ENCODE measurements around the gene MGP.

MGP gene

DNA sequence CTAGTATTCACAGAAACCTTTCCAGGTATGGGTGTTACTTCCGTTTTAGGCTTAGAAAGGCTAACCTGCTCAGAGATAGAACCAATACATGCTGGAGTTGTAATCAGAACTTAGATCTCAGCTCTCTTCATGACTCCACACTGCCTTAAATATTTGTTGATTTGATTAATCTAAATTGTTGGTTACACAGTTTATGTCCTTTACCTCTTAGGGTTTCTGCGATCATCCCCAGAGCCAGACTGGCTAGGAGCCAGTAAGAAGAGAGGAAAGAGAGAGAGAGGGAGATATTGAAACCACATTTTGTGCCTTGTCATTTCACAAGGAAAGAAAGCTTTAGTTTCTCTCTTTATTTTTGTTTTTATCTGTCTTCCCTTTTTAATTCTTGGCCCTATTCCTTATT is 16.8 kb upstream of the MGP start:
- no peak for DNase-seq

GRCh38 chr12:14901228-14901562 is 15.5 kb upstream of the MGP start:
- DNase-seq: no peak

DNA sequence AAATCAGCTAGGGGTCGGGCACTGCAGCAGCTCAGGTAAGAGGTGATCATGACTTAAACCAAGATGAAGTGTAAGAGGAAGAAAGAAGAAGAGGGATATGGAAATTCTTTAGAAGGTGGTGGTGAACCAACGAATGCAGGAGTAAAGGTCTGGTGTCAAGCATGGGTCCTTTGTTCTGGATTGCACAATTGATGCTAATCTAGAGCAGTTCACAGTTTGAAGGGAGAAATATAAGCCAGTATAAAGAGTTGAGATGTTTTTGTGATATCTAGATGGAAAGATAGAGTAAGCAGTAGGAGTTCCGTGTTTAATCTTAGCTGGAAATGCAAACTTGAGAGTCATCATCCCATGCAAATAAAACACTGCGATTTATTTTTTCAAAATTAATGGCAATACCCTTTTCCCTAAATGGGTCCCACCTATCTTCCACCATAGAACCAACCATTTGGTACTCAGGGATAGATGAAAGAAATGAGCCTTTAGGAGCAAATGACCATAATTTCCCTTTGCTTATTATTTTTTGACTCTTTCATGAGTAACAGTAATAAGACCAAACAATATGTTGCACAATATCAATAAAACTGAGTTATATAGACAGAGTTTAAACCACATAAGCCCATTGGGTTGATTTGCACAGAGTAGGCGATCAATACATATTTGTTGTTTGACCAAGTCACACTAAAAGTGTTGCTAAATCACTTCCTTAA is 15.0 kb upstream of the MGP start:
- DNase-seq: no peak

DNA sequence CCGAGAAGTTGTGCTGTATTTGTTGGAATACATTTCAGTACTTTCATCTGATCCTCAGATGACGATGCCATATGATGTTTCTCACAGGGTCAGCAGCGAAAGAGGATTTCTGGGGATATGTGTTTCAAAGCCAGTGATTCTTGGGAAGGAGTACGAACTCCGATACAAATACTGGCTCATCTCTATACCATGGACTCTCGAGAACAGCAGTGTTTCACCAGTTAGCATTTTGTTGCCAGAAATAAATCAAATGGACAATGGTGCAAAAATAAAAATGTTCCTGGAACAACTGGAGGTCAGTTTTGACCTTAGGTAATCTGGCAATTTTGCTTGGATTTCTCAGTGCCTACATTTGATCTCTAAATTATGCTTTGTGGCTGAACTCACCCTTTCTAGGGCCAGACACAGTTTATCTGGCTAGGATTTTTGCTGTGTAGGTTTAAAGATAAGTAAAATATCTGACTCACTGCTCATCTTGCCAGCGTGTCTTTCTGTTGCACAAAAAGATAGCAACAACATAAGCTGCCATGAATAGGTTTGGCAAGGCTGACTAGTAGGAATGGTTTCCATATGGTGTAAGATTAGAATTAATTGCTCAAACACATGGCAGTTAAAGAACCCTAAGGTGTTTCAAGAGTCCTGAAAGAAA is 11.0 kb upstream of the MGP start:
- DNase-seq: no peak

- no peak for DNase-seq
Observed at GRCh38 chr12:14893506-14894250, 8.0 kb upstream of the MGP start.

DNA sequence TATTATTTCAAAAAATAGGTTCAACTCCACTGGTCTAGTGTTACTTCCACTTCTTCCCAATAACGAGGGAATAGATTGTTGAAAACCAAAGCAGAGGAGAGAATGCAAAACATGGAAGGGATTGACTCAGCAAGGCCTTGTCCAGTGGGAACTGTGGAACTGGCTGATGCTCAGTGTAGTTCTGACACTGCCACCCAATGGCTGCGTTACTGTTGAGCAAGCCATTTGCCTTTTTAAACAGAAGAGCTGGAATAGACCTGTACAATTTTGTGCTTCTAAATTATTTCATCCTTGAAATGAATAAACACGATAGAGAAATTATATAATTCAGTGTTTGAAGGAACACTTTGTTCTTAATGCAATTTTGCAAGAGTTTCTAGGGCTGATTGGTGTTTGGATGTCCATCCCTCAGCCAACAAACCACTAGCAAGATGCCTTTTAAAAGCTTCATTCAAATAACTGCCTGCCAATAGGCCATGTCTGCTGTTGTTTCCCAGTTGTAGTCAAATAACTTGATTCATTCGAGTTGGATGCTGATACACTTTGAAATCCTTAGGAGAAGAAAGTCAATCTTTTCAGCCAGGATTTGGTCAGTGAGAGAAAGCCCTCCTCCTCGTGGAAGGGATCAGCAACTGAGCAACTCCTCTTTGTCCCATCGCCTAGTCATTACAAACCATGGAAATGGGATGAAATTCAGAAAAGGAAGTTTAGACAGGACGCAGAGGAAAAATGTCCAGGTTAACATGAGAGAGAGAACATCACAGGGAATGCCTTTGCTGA is 7.3 kb upstream of the MGP start:
- DNase-seq: no peak

GRCh38 chr12:14890701-14891100 is 5.0 kb upstream of the MGP start:
- DNase-seq: no peak

GRCh38 chr12:14886271-14886670 is 617 bp upstream of the MGP start:
- DNase-seq: no peak

GRCh38 chr12:14884458-14884878 is 1.2 kb downstream of the MGP start:
- peak; percentile 82 to 83 for DNase-seq

DNA sequence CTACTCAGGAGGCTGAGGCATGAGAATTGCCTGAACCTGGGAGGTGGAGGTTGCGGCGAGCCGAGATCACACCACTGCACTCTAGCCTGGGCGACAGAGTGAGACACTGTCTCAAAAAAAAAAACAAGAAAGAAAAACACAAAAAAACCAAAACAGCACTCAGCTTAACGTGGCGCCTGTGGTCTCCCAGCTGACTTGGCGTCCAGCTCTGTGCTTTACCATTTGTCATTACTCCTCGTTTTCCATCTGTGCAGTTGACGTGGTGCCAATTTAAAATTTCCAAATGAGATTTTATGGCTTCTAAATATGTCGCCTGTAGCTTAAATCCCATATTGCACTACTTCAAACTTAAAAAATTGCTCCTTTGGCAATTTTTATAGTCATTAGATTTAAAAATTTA is 2.0 kb downstream of the MGP start:
- no peak for DNase-seq

DNA sequence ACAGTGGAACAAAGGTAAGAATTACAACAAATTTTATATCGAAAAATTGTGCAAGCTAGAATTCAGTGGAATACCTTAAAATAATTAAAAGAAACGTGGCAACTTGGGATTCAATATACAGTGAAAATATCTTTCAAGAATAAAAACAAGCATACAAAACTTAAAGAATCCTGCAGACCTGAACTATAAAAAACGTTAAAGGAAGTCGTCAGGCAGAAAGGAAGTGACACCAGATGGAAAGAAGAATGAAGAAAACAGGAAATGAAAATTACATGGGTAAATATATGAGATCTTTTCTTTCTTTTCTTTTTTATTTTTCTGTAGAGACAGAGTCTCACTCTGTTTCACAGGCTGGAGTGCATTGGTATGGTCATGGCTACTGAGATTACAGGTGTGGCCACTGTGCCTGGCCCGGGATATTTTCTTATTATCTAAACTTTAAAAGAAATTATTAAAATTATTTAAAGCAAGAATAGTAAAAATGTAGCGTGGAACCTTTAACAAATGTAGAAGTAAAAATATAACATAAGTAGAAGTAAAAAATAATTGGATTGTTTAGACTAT is 4.7 kb downstream of the MGP start:
- DNase-seq: no peak

- no peak for DNase-seq
Observed at GRCh38 chr12:14879222-14879933, 6.3 kb downstream of the MGP start.

DNA sequence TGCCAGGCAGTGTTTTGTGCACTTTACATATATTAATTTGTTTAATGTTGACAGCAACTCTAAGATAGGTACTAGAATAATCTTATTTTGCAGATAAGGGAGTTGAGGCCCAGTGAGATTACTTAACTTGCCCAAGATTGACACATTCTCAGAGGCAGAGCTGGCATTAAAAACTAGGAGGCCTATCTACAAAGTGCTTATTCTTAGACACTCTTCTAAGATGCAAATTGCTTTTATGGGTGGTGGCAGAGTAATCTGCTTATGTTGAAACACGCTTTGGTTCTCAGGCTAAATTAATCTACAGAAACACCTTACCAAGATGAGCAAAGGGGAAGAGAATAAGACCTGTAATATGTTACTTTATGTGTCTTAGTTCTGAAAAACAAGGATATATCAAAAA is 7.2 kb downstream of the MGP start:
- DNase-seq: no peak

- no peak for DNase-seq
Observed at GRCh38 chr12:14876833-14877232, 8.8 kb downstream of the MGP start.

DNA sequence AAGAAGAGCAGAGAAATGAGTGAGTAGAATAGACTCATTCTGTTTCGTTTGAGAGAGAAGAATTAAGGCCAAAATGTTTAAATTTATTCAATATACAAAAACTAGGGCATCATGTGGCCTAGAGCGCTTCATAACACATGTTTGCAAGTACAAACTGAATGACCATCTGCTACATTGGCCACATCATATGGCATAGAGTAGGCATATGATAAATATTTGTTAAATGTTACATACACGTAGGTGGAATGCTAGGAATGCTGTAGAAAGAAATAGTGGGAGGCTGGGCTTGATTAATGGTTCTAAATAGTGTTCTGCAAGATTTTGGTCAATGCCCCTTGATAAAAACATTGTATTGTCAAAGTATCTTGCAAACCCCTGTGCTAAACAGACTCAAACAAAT is 10.8 kb downstream of the MGP start:
- no peak for DNase-seq

GRCh38 chr12:14873440-14874185 is 12.0 kb downstream of the MGP start:
- no peak for DNase-seq

DNA sequence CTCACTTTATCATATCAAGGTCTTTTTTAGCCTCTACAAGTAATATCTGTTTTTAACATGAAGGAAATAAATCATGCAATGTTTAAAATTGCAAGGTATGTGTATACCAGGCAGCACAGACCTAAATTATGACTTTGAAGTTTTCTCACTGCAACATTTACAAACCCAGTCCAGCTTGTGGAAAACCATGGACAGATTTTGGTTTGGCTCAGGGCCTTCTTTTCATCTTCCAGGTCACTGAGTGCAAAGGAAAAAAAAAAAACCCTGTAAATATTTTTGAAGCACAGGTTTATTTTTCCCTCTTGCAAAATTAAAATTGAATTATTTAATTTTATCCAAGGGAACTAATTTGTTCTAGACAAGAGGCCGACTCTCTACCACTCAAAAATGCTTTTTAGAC is 13.8 kb downstream of the MGP start:
- DNase-seq: no peak

GRCh38 chr12:14871247-14871646 is 14.4 kb downstream of the MGP start:
- DNase-seq: no peak

- no peak for DNase-seq
Observed at GRCh38 chr12:14868916-14869506, 16.6 kb downstream of the MGP start.

DNA sequence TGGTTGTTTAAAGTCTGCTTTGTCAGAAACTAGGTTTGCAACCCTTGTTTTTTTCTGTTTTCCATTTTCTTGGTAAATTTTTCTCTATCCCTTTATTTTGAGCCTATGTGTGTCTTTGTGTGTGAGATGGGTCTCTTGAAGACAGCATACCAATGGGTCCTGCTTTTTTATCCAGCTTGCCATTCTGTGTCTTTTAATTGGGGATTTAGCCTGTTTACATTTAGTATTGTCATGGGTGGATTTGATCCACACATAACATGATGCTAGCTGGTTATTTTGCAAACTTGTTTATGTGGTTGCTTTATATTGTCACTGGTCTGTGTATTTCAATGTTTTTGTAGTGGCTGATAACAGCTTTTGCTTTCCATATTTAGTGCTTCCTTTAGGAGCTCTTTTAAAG is 25.2 kb downstream of the MGP start:
- no peak for DNase-seq

DNA sequence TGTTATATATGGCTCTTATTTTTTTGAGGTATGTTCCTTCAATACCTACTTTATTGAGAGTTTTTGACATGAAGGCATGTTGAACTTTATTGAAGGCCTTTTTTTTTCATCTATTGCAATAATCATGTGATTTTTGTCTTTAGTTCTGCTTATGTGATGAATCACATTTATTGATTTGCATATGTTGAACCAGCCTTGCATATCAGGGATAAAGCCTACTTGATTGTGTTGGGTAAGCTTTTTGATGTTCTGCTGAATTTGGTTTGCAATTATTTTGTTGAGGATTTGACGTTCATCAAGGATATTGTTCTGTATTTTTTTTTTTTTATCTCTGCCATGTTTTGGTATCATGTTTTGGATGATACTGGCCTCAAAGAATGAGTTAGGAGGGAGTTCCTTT is 27.1 kb downstream of the MGP start:
- no peak for DNase-seq
